IgD-negative memory B cell (primary cell): ENCODE measurements around the gene CRABP2. TPM values are rescaled to one million over a fixed set of nuclear protein-coding genes. Genes with fewer than 3 reads are reported as not detected.

Experiments used
- H3K27ac Mint-ChIP-seq, 3 donors: one replicate each; pipeline ENCODE4 v1.8.0; 2020 to 2022; ENCODE audit warnings: mild to moderate bottlenecking in 3 of 3, mixed read lengths in 3 of 3, moderate library complexity in 1 of 3
- H3K27me3 Mint-ChIP-seq: one replicate; pipeline ENCODE4 v1.8.0; 2021; ENCODE audit warnings: mixed read lengths
- H3K36me3 Mint-ChIP-seq: one replicate; pipeline ENCODE4 v1.8.0; 2020; ENCODE audit warnings: mild to moderate bottlenecking, mixed read lengths
- H3K4me1 Mint-ChIP-seq, 3 donors: one replicate each; pipeline ENCODE4 v1.8.0; 2020 to 2022; ENCODE audit warnings: mixed read lengths in 3 of 3, mild to moderate bottlenecking in 1 of 3
- H3K4me3 Mint-ChIP-seq, 4 donors: one replicate each; pipeline ENCODE4 v1.8.0; 2020 to 2022; ENCODE audit warnings: mild to moderate bottlenecking in 4 of 4, mixed read lengths in 4 of 4, moderate library complexity in 3 of 4
- H3K9me3 Mint-ChIP-seq, 3 donors: one replicate each; pipeline ENCODE4 v1.8.0; 2020 to 2021; ENCODE audit warnings: mixed read lengths in 3 of 3, mild to moderate bottlenecking in 1 of 3
- polyA plus RNA-seq: library from polyadenylated mRNA; unstranded; fragments of 300-500 nt; fragmentation: Illumina TruSeq; gene quantifications from one replicate; pipeline ENCODE4 v1.2.3, GENCODE V29; 2021

Gene CRABP2
- polyA plus RNA-seq, 1 donor from 2014 or later, result 0.31 TPM

- Mint-ChIP-seq H3K4me3 (peak overlapping the region in 1 of 4 donors; percentile 88), H3K36me3 (peaks cover 4% of the 10 kb centered on the region), H3K27ac (peak overlapping the region; percentile 65 to 95 (median 86))
These were observed 40.5 kb upstream of the CRABP2 start for GRCh38 chr1:156745881-156746280.

DNA sequence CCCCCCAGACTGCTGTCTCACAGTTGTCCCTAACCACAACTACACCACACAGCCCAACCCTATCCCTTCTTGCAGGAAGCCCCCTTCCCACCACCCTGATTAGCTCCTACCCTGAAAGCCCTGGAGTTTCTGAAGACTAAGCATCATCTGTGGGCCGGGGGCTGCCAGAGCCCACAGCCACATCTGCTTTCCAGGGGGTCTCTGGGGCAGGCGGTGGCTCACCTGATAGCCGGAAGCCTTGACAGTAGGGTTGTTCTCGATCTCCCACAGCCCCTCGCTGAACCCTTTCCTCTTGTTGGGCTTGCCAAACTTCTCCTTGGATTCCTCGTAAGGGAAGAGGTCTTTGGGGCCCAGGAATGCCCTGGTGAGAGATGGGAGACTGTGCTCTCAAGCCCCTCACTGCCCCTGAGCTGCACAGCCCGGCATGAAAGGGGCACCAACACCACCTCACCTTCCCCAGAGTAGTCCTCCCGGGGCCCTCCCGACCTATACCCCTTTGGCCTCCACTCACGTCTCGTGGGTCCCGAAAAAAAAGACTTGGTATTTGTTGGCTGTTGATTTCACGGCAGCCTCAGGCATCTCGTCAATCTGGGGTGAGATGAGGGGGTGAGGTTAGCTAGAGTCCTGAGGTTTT, 39.5 kb upstream of the CRABP2 start:
- peak overlapping the region in 2 of 3 donors; percentile 26 to 86 for H3K27ac Mint-ChIP-seq
- H3K9me3 Mint-ChIP-seq, result no peaks in the 10 kb centered on the region
- H3K27me3 Mint-ChIP-seq, result no peaks in the 10 kb centered on the region
- peaks cover 39 to 53% (median 42%) of the 10 kb centered on the region in 3 donors for H3K4me1 Mint-ChIP-seq
- H3K36me3 Mint-ChIP-seq, result peaks cover 4% of the 10 kb centered on the region
- peak overlapping the region in 1 of 4 donors; percentile 88 for H3K4me3 Mint-ChIP-seq

More at GRCh38 chr1:156745881-156746280, 40.5 kb upstream of the CRABP2 start:
- Mint-ChIP-seq H3K4me1 (peaks cover 46 to 52% (median 47%) of the 10 kb centered on the region in 3 donors), H3K9me3 (no peaks in the 10 kb centered on the region), H3K27me3 (no peaks in the 10 kb centered on the region)

DNA sequence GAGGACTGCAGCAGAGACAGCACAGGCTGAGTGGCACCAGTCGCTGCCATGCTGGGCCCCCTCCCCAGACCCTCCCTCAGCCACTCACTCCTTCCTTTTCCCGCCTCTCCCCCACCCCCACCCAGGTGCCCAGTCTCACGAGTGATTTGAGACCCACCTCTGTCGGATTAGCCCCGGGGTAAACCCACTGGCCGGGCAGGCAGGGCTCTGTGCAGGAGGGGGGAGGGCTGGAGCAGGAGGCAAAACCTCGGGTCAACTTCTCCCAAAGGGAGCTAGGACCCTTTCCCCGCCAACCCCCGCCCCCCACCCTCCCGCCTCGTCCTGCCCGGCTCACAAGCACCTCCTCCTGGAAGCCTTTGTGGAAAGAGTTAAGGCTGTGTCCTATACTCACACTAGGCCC, 39.0 kb upstream of the CRABP2 start:
- H3K36me3 Mint-ChIP-seq, result peaks cover 4% of the 10 kb centered on the region
- no peaks in the 10 kb centered on the region for H3K27me3 Mint-ChIP-seq
- peak overlapping the region in 1 of 3 donors; percentile 59 for H3K27ac Mint-ChIP-seq
- H3K4me1 Mint-ChIP-seq, result peaks cover 34 to 47% (median 41%) of the 10 kb centered on the region in 3 donors
- peak overlapping the region in 1 of 4 donors; percentile 41 for H3K4me3 Mint-ChIP-seq
- no peaks in the 10 kb centered on the region for H3K9me3 Mint-ChIP-seq

- Mint-ChIP-seq H3K27me3 (no peaks in the 10 kb centered on the region), H3K4me3 (peak overlapping the region in 1 of 4 donors; percentile 39), H3K4me1 (peaks cover 30 to 44% (median 38%) of the 10 kb centered on the region in 3 donors), H3K36me3 (peaks cover 6% of the 10 kb centered on the region), H3K9me3 (no peaks in the 10 kb centered on the region), H3K27ac (peak overlapping the region; percentile 23 to 89 (median 59))
These were observed 38.3 kb upstream of the CRABP2 start for GRCh38 chr1:156743367-156744302.

GRCh38 chr1:156742801-156743200, 37.4 kb upstream of the CRABP2 start:
- Mint-ChIP-seq H3K36me3 (peaks cover 6% of the 10 kb centered on the region), H3K27me3 (no peaks in the 10 kb centered on the region), H3K27ac (peak overlapping the region in 2 of 3 donors; percentile 4 to 89), H3K4me1 (peaks cover 21 to 37% (median 31%) of the 10 kb centered on the region in 3 donors), H3K4me3 (peak overlapping the region in 2 of 4 donors; percentile 23 to 27), H3K9me3 (no peaks in the 10 kb centered on the region)

- H3K36me3 Mint-ChIP-seq, result peaks cover 6% of the 10 kb centered on the region
- peak overlapping the region; percentile 89 to 98 (median 96) for H3K27ac Mint-ChIP-seq
- H3K4me1 Mint-ChIP-seq, result peaks cover 15 to 32% (median 24%) of the 10 kb centered on the region in 3 donors
- no peaks in the 10 kb centered on the region for H3K27me3 Mint-ChIP-seq
- H3K9me3 Mint-ChIP-seq, result no peaks in the 10 kb centered on the region
- H3K4me3 Mint-ChIP-seq, result peak overlapping the region in 2 of 4 donors; percentile 17 to 94
These were observed 36.6 kb upstream of the CRABP2 start for GRCh38 chr1:156742017-156742416.

DNA sequence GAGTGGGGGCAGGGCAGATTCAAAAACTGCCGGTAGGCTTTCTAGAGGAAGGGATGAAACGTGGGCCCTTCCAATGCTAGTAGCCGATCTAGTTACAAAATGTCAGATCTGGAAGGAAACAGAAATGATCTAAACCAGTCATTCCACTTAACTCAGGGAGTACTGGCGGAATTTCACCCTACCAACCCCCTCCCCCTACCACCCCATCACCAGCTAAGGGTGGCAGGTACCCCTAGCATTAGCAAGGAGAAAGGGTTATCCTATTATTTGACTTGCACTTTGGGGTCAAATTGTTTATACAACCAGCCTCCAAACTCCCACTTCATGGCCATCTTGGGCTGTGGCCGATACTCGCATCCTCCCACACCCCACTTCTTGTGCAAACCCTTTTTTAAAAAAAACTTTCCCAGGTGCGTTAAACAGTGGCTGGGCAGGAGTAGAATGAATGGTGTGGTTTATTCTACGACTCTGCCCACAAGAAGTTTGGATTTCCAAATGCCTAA, 36.1 kb upstream of the CRABP2 start:
- H3K9me3 Mint-ChIP-seq, result no peaks in the 10 kb centered on the region
- H3K4me3 Mint-ChIP-seq, result peak overlapping the region; percentile 94 to 99 (median 97)
- peaks cover 13 to 31% (median 24%) of the 10 kb centered on the region in 3 donors for H3K4me1 Mint-ChIP-seq
- H3K36me3 Mint-ChIP-seq, result peaks cover 6% of the 10 kb centered on the region
- no peaks in the 10 kb centered on the region for H3K27me3 Mint-ChIP-seq
- peak overlapping the region; percentile 89 to 98 (median 96) for H3K27ac Mint-ChIP-seq

GRCh38 chr1:156740741-156741480, 35.5 kb upstream of the CRABP2 start, which contains the start of gene MRPL24:
Gene MRPL24, minus strand, starts transcription at chr1:156741088. Its CDS starts 2,384 bp downstream, at chr1:156738704.
- peaks cover 13 to 29% (median 18%) of the 10 kb centered on the region in 3 donors for H3K4me1 Mint-ChIP-seq
- H3K27ac Mint-ChIP-seq, result peak within 1 kb of the TSS; percentile 89 to 98 (median 96)
- H3K27me3 Mint-ChIP-seq, result no peaks in the 10 kb centered on the region
- H3K4me3 Mint-ChIP-seq, result peak within 1 kb of the TSS; percentile 94 to 99 (median 97)
- H3K36me3 Mint-ChIP-seq, result peaks cover 6% of the 10 kb centered on the region
- H3K9me3 Mint-ChIP-seq, result no peaks in the 10 kb centered on the region

DNA sequence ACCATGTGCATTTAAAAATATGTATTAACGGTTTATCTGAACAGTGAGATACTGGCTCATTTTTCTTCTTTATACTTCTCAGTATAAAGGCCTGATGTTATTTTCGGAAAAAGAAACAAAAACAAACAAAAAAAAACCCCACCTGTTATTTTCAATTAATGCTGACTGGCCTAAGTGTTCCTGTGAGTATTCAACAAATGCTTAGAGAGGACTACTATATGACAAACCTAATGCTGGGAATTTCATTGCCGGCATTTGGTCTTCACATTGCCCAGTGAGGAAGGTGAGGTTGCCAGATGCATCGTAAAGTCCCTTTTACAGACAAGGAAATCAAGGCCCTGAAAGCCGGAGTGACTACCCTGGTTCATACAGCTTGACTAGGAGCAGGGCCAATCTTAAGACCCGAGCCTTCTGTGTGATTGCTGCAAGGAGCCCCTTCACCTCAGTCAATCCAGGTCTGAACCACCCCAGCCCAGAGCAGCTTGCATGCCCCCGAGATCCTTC, 34.9 kb upstream of the CRABP2 start:
- peak overlapping the region; percentile 89 to 98 (median 96) for H3K27ac Mint-ChIP-seq
- H3K27me3 Mint-ChIP-seq, result no peaks in the 10 kb centered on the region
- H3K9me3 Mint-ChIP-seq, result no peaks in the 10 kb centered on the region
- H3K4me1 Mint-ChIP-seq, result peaks cover 11 to 25% (median 22%) of the 10 kb centered on the region in 3 donors
- H3K4me3 Mint-ChIP-seq, result peak overlapping the region; percentile 94 to 99 (median 97)
- peaks cover 4% of the 10 kb centered on the region for H3K36me3 Mint-ChIP-seq

GRCh38 chr1:156738916-156739315, 33.5 kb upstream of the CRABP2 start:
- H3K9me3 Mint-ChIP-seq, result no peaks in the 10 kb centered on the region
- H3K27ac Mint-ChIP-seq, result peak overlapping the region in 2 of 3 donors; percentile 69 to 91
- H3K4me1 Mint-ChIP-seq, result peaks cover 11 to 23% (median 23%) of the 10 kb centered on the region in 3 donors
- peaks cover 4% of the 10 kb centered on the region for H3K36me3 Mint-ChIP-seq
- H3K27me3 Mint-ChIP-seq, result no peaks in the 10 kb centered on the region
- H3K4me3 Mint-ChIP-seq, result peak overlapping the region in 3 of 4 donors; percentile 41 to 94 (median 50)

- Mint-ChIP-seq H3K27me3 (no peaks in the 10 kb centered on the region), H3K9me3 (no peaks in the 10 kb centered on the region), H3K36me3 (peaks cover 4% of the 10 kb centered on the region), H3K4me3 (peak overlapping the region in 1 of 4 donors; percentile 94), H3K4me1 (peaks cover 11 to 23% (median 23%) of the 10 kb centered on the region in 3 donors), H3K27ac (peak overlapping the region in 2 of 3 donors; percentile 69 to 91)
These were observed 33.0 kb upstream of the CRABP2 start for GRCh38 chr1:156738407-156738806.

GRCh38 chr1:156733989-156734584, 28.7 kb upstream of the CRABP2 start:
- peaks cover 9 to 21% (median 14%) of the 10 kb centered on the region in 3 donors for H3K4me1 Mint-ChIP-seq
- no peak overlapping the region for H3K27ac Mint-ChIP-seq
- H3K36me3 Mint-ChIP-seq, result peaks cover 4% of the 10 kb centered on the region
- H3K4me3 Mint-ChIP-seq, result peak overlapping the region in 1 of 4 donors; percentile 38
- H3K27me3 Mint-ChIP-seq, result no peaks in the 10 kb centered on the region
- no peaks in the 10 kb centered on the region for H3K9me3 Mint-ChIP-seq

GRCh38 chr1:156728599-156729462, 23.4 kb upstream of the CRABP2 start, which contains the start of gene ISG20L2:
Gene ISG20L2, minus strand, starts transcription at chr1:156728766. Its CDS starts 1,114 bp downstream, at chr1:156727652.
- peaks cover 2% of the 10 kb centered on the region for H3K27me3 Mint-ChIP-seq
- H3K9me3 Mint-ChIP-seq, result no peaks in the 10 kb centered on the region
- peaks cover 17 to 30% (median 23%) of the 10 kb centered on the region in 3 donors for H3K4me1 Mint-ChIP-seq
- H3K36me3 Mint-ChIP-seq, result peaks cover 2% of the 10 kb centered on the region
- peak within 1 kb of the TSS in 1 of 4 donors; percentile 68 for H3K4me3 Mint-ChIP-seq
- H3K27ac Mint-ChIP-seq, result peak within 1 kb of the TSS in 2 of 3 donors; percentile 97 to 98
